Fibroblast of skin of right biceps (primary cell): ENCODE results near the gene SNX33.
A peak's percentile ranks its signal among the peaks of the same experiment; 100 is the strongest.

Experiments used
- DNase-seq: peaks from one replicate; pipeline ENCODE4 v3.0.0-alpha.2; 2013

The SNX33 gene

DNA sequence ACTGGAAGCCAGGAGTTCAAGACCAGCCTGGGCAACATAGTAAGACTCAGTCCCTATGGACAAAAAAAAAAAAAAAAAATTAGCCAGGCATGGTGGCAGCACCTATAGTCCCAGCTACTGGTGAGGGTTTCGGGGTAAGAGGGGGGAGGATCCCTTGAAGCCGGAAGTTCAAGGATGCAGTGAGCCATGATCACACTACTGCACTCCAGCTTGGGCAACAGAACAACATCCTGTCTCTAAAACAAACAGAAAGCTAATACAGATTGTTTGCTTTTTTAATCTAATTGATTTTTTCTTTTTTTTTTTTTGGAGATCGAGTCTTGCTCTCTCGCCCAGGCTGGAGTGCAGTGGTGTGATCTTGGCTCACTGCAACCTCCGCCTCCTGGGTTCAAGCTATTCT is 6.1 kb upstream of the SNX33 start:
- DNase-seq, result no peak

GRCh38 chr15:75644376-75644775 is 3.3 kb upstream of the SNX33 start:
- DNase-seq, result peak; percentile 60

- no peak for DNase-seq
Observed at GRCh38 chr15:75646112-75646943, 1.4 kb upstream of the SNX33 start.

- no peak for DNase-seq
Observed at GRCh38 chr15:75646944-75647364, 758 bp upstream of the SNX33 start.

GRCh38 chr15:75648156-75649000 is 666 bp downstream of the SNX33 start:
- DNase-seq, result peak; percentile 49

- DNase-seq, result no peak
Observed at GRCh38 chr15:75649045-75649761, 1.5 kb downstream of the SNX33 start.

DNA sequence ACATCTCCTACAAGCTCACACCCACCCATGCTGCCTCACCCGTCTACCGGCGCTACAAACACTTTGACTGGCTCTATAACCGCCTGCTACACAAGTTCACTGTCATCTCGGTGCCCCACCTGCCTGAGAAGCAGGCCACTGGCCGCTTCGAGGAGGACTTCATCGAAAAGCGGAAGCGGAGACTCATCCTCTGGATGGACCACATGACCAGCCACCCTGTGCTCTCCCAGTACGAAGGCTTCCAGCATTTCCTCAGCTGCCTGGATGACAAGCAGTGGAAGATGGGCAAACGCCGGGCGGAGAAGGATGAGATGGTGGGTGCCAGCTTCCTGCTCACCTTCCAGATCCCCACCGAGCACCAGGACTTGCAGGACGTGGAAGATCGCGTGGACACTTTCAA is 2.1 kb downstream of the SNX33 start:
- no peak for DNase-seq

- peak; percentile 17 for DNase-seq
Observed at GRCh38 chr15:75650908-75651809, 3.4 kb downstream of the SNX33 start.

- DNase-seq, result no peak
Observed at GRCh38 chr15:75651810-75652543, 4.3 kb downstream of the SNX33 start.

GRCh38 chr15:75653347-75653913 is 5.7 kb downstream of the SNX33 start:
- DNase-seq, result no peak

GRCh38 chr15:75654201-75654907 is 6.6 kb downstream of the SNX33 start:
- no peak for DNase-seq

DNA sequence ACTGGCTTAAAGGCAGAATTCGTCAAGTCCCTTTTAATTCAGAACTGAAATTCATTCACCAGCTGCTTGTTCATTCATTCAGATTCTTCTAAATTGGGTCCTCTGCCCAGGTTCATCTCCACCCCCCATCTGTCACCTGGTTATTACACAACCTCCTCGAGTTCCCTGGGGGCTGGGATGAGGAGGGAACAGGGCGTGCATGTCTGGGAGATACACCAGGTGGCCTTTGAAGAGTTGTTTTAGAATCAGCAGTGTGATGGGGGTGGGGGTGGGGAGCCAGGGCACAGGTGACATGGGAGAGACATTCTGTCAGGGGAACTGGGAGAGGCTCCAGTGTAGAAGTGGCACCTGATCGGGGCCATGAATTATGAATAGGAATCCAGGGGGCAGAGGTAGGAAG is 8.2 kb downstream of the SNX33 start:
- DNase-seq, result no peak

GRCh38 chr15:75656331-75656730 is 8.6 kb downstream of the SNX33 start:
- no peak for DNase-seq

DNA sequence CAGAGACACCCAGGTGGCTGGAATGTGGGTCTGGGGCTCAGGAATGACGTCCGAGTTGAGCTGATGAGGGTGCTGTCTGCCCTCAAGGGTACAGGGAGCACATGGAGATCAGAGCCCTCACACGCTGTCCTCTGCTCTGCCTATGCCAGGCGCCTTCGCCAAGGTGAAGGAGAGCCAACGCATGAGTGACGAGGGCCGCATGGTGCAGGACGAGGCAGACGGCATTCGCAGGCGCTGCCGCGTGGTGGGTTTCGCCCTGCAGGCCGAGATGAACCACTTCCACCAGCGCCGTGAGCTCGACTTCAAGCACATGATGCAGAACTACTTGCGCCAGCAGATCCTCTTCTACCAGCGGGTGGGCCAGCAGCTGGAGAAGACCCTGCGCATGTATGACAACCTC is 9.1 kb downstream of the SNX33 start:
- DNase-seq, result no peak

- no peak for DNase-seq
Observed at GRCh38 chr15:75659141-75659771, 11.5 kb downstream of the SNX33 start.

GRCh38 chr15:75659928-75660645 is 12.4 kb downstream of the SNX33 start:
- DNase-seq, result peak; percentile 46

DNA sequence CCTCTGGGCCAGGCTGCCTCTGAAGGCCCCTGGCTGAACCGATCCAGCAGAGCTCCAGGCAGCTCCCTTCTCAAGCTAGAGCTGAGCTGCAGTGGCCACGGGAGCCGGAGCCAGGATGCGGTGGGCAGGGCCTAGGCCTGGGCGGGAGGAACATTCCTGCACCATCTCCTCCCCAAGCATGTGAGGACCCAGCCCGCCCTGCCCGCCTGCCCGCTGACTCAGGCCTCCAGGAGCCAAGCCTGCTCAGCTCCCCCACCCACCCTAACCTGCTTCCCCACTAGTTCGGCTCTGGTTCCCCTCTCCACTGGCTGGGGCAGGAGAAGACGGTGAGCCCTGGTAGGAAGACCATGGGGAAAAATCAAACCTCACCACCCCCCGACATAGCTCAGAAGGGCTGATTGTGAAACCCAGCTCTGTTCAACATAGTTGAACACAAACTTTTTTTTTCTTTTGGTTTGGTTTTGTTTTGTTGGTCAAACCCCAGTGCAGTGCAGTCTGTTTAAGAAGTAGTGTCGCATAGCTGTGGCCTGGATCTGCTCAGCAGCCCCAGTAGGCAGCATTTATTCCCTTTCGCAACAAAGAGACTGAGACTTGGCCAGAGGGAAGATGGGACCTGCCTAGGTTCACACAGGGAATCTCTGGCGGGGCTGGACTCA is 13.5 kb downstream of the SNX33 start:
- peak; percentile 95 for DNase-seq

DNA sequence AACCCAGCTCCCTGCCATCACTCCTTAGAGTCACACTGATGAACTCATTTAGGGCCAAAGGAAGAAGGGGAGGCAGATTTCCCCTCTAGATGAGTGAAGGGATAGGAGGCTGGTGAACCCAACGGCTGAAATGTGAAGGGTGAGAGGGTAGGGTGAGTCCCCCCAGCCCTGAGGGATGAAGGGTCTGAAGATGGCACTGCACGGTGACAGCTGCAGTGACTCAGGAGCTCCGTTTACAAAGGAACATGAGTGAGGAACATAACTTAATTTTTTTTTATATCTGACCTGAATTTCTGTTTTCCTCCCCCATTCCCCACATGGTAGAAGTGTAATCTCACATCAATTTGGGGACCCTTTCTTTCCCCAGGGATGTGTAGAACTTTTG is 14.0 kb downstream of the SNX33 start:
- peak; percentile 19 for DNase-seq
